Right lobe of liver (tissue), 6 donors: Measurements from ENCODE around the gene ZBTB47. TPM values are rescaled to one million over a fixed set of nuclear protein-coding genes. Genes with fewer than 3 reads are reported as not detected.

Experiments used
- ATAC-seq, 4 donors: fragments of 200-7000 bp; cut with Tn5 transposase; one replicate each; pipeline ENCODE4 v1.9.1; 2020; ENCODE audit warnings: mild to moderate bottlenecking in 4 of 4, moderate library complexity in 4 of 4
- DNase-seq, 3 donors: peaks; one replicate each; pipeline ENCODE4 v3.0.0-alpha.2; 2020
- H3K27ac ChIP-seq, 3 donors: fragments of 200-600 bp; one replicate each; pipeline ENCODE4 v1.8.0; 2022
- H3K27me3 ChIP-seq, 2 donors: fragments of 200-600 bp; one replicate each; pipeline ENCODE4 v1.8.0; 2022
- H3K36me3 ChIP-seq, 4 donors: fragments of 200-600 bp; sonication (generic) in 1 of 4; one replicate each; pipeline versions ENCODE4 v1.5.1 to v1.8.0; 2017 to 2022; ENCODE audit warnings: control low read depth in 1 of 4
- H3K4me1 ChIP-seq, 4 donors: fragments of 200-600 bp; sonication (generic) in 1 of 4; one replicate each; pipeline versions ENCODE4 v1.5.1 to v1.8.0; 2017 to 2022; ENCODE audit warnings: control low read depth in 1 of 4
- H3K4me3 ChIP-seq, 3 donors: fragments of 200-600 bp; one replicate each; pipeline ENCODE4 v1.8.0; 2022
- H3K9me3 ChIP-seq, 4 donors: fragments of 200-600 bp; sonication (generic) in 1 of 4; one replicate each; pipeline versions ENCODE4 v1.5.1 to v1.8.0; 2017 to 2022; ENCODE audit warnings: control low read depth in 1 of 4
- CTCF ChIP-seq, 4 donors: fragments of 200-600 bp in 3 of 4; fragments of 450-650 bp in 1 of 4; IDR thresholded peaks; one replicate each; pipeline versions ENCODE4 v1.5.1 to v1.8.0; 2016 to 2022; ENCODE audit warnings: antibody characterized with exemption in 4 of 4, mild to moderate bottlenecking in 2 of 4
- POLR2A ChIP-seq: fragments of 450-650 bp; IDR thresholded peaks from one replicate; pipeline ENCODE4 v1.6.1; 2017; ENCODE audit warnings: antibody characterized with exemption, mild to moderate bottlenecking
- WGBS: methylation state at CpG from one replicate; pipeline ENCODE4 v1.1.6; 2018; ENCODE audit warnings: low coverage, low lambda C conversion rate; ENCODE audit not compliant: insufficient coverage; ENCODE audit errors: missing lambda C conversion rate; 5-methylcytosine and 5-hydroxymethylcytosine counted together
- intact Hi-C, 2 donors: fragments of 100-400 bp; cut with DNase I; formaldehyde crosslinking; loops; one replicate each; pipeline versions ENCODE4 v1.11.2 to v1.14.1; 2022
- total RNA-seq, 6 experiments: library from RNA; depleted of rRNA in 2 of 6; stranded (reverse); fragments of >200 nt in 2 of 6; fragmentation: NEBNext Ultra II Directional in 3 of 6; extraction: Animal tissue kit (Norgen Biotek cat#: 25700) in 3 of 6; gene quantifications; one replicate each; pipeline versions ENCODE4 v1.1.0 to v1.2.4, GENCODE V29; 2016 to 2023
- donor health status: DM: no; HTN: yes; CAD: no.
- donor health status: DM: no; HTN: no; CAD: no.
- donor health status: DM: no; HTN: no; CAD: no.
- donor health status: DM: no; HTN: yes; CAD: no.
- donor health status: DM: no; HTN: yes; CAD: no.

The ZBTB47 gene
- total RNA-seq, 6 experiments from 2014 or later = 2.2 to 8.9 (median 4.9) TPM

GRCh38 chr3:42685891-42686820 is 32.7 kb downstream of the ZBTB47 start:
- intact Hi-C loops = loop anchor here in 1 of 2 donors (10.0 kb wide), 1 partner anchor 49 kb away; no protein-coding TSS in a partner anchor
- 42% methylated on average over 30 of the region's 80 CpGs for WGBS
- Histone ChIP-seq H3K4me1 (no peaks in the 10 kb centered on the region), H3K27ac (no peak overlapping the region), H3K36me3 (no peaks in the 10 kb centered on the region), H3K9me3 (no peaks in the 10 kb centered on the region), H3K27me3 (no peaks in the 10 kb centered on the region), H3K4me3 (no peak overlapping the region)
- ATAC-seq (no peak), DNase-seq (no peak)
- TF ChIP-seq CTCF (IDR thresholded peaks at IDR 0.05) = no peak
- no peak for TF ChIP-seq POLR2A

GRCh38 chr3:42686832-42687650 is 33.5 kb downstream of the ZBTB47 start:
- intact Hi-C loops = loop anchor here in 1 of 2 donors (10.0 kb wide), 1 partner anchor 48 kb away; no protein-coding TSS in a partner anchor
- no peak overlapping the region for H3K27ac ChIP-seq
- H3K36me3 ChIP-seq = no peaks in the 10 kb centered on the region
- no peak overlapping the region for H3K4me3 ChIP-seq
- WGBS = 60% methylated on average over 2 of the region's 7 CpGs
- H3K4me1 ChIP-seq = no peaks in the 10 kb centered on the region
- no peak for ATAC-seq
- TF ChIP-seq POLR2A = no peak
- TF ChIP-seq CTCF (IDR thresholded peaks at IDR 0.05) = no peak
- no peaks in the 10 kb centered on the region for H3K9me3 ChIP-seq
- no peak for DNase-seq
- no peaks in the 10 kb centered on the region for H3K27me3 ChIP-seq

- no peak for ATAC-seq
- WGBS = no CpG with 5 or more reads among the region's 15 CpGs
- no peak for DNase-seq
- intact Hi-C loops = loop anchor here in 1 of 2 donors (10.0 kb wide), 1 partner anchor 47 kb away; no protein-coding TSS in a partner anchor
- no peak overlapping the region for H3K27ac ChIP-seq
- no peak overlapping the region for H3K4me3 ChIP-seq
- H3K4me1 ChIP-seq = no peaks in the 10 kb centered on the region
- no peaks in the 10 kb centered on the region for H3K27me3 ChIP-seq
- H3K36me3 ChIP-seq = no peaks in the 10 kb centered on the region
- TF ChIP-seq POLR2A = no peak
- no peak for TF ChIP-seq CTCF (IDR thresholded peaks at IDR 0.05)
- H3K9me3 ChIP-seq = no peaks in the 10 kb centered on the region
These were observed 34.5 kb downstream of the ZBTB47 start for GRCh38 chr3:42688016-42688415.

- H3K27me3 ChIP-seq = no peaks in the 10 kb centered on the region
- no peak for TF ChIP-seq POLR2A
- ATAC-seq = no peak
- H3K4me3 ChIP-seq = no peak overlapping the region
- no peaks in the 10 kb centered on the region for H3K36me3 ChIP-seq
- no peak for DNase-seq
- no peaks in the 10 kb centered on the region for H3K4me1 ChIP-seq
- WGBS = 82% methylated on average over 5 of the region's 22 CpGs
- H3K27ac ChIP-seq = no peak overlapping the region
- intact Hi-C loops = loop anchor here in 1 of 2 donors (10.0 kb wide), 1 partner anchor 46 kb away; no protein-coding TSS in a partner anchor
- H3K9me3 ChIP-seq = no peaks in the 10 kb centered on the region
These were observed 35.3 kb downstream of the ZBTB47 start for GRCh38 chr3:42688487-42689420.
